HG03521 (cell line): Measurements from ENCODE around the gene KRT20.
"Not testable (repeated sequence)": the region's sequence is repeated elsewhere in the genome, so short reads cannot be mapped to it uniquely, and the experiment has no call there.

Source experiments
- ATAC-seq: cut with Tn5 transposase; IDR thresholded peaks from one replicate; pipeline ENCODE4 v1.9.1; 2021; ENCODE audit warnings: mild to moderate bottlenecking, moderate library complexity; ENCODE audit not compliant: unreplicated experiment

Gene KRT20

GRCh38 chr17:40884708-40885512, at the start of gene KRT20:
Gene KRT20, minus strand, starts transcription at chr17:40885242. Its CDS starts 57 bp downstream, at chr17:40885185.
- ATAC-seq, result no peak

GRCh38 chr17:40932608-40933007, 47.6 kb upstream of the KRT20 start:
- no peak for ATAC-seq

- no peak for ATAC-seq
These were observed 46.3 kb upstream of the KRT20 start for GRCh38 chr17:40931311-40931710.

GRCh38 chr17:40926341-40926740, 41.3 kb upstream of the KRT20 start:
- ATAC-seq, result no peak

- no peak for ATAC-seq
These were observed 37.2 kb upstream of the KRT20 start for GRCh38 chr17:40922239-40922638.

GRCh38 chr17:40921026-40921425, 36.0 kb upstream of the KRT20 start:
- ATAC-seq, result no peak

GRCh38 chr17:40917116-40917515, 32.1 kb upstream of the KRT20 start:
- ATAC-seq, result not testable (repeated sequence)

GRCh38 chr17:40916366-40916765, 31.3 kb upstream of the KRT20 start:
- no peak for ATAC-seq

- no peak for ATAC-seq
These were observed 30.7 kb upstream of the KRT20 start for GRCh38 chr17:40915721-40916256.

- no peak for ATAC-seq
These were observed 30.2 kb upstream of the KRT20 start for GRCh38 chr17:40915199-40915661.

- ATAC-seq, result no peak
These were observed 29.2 kb upstream of the KRT20 start for GRCh38 chr17:40914075-40914855.

GRCh38 chr17:40912486-40913210, 27.6 kb upstream of the KRT20 start:
- ATAC-seq, result no peak

- ATAC-seq, result no peak
These were observed 25.4 kb upstream of the KRT20 start for GRCh38 chr17:40910441-40910841.

- no peak for ATAC-seq
These were observed 24.7 kb upstream of the KRT20 start for GRCh38 chr17:40909755-40910154.

GRCh38 chr17:40909351-40909750, 24.3 kb upstream of the KRT20 start:
- ATAC-seq, result no peak

GRCh38 chr17:40906613-40907012, 21.6 kb upstream of the KRT20 start:
- no peak for ATAC-seq

- ATAC-seq, result no peak
These were observed 20.3 kb upstream of the KRT20 start for GRCh38 chr17:40905370-40905769.

GRCh38 chr17:40903129-40903847, 18.2 kb upstream of the KRT20 start:
- no peak for ATAC-seq

- no peak for ATAC-seq
These were observed 17.5 kb upstream of the KRT20 start for GRCh38 chr17:40902498-40902897.

- no peak for ATAC-seq
These were observed 17.0 kb upstream of the KRT20 start for GRCh38 chr17:40901981-40902474.
